K562 (cell line): ENCODE measurements around the gene ROBO1.

Source experiments
- CTCF ChIP-seq, 3 experiments: IDR thresholded peaks in 2 of 3; conservative IDR thresholded peaks in 1 of 3; 2 replicates each; pipeline ENCODE4 v1.5.1; 2011 to 2012; ENCODE audit warnings: low read length in 3 of 3, mild to moderate bottlenecking in 3 of 3, control low read depth in 2 of 3, improper control_type of control experiment in 1 of 3, inconsistent platforms in 1 of 3, low read depth in 1 of 3, mixed read lengths in 1 of 3, moderate library complexity in 1 of 3; ENCODE audit not compliant: insufficient read depth in 2 of 3
- E2F1 ChIP-seq: sonication (generic); formaldehyde crosslinking; IDR thresholded peaks from 2 replicates; pipeline ENCODE4 v1.8.1; 2023; ENCODE audit warnings: mild to moderate bottlenecking, missing genetic modification reagents, moderate library complexity
- IFI16 ChIP-seq: fragments of 250-450 bp; sonication (Bioruptor Pico); IDR thresholded peaks from 2 replicates; pipeline ENCODE4 v2.1.2; 2022; ENCODE audit warnings: mild to moderate bottlenecking, inconsistent platforms
- KLF10 ChIP-seq: fragments of 250-450 bp; sonication (Bioruptor Pico); IDR thresholded peaks from 2 replicates; pipeline ENCODE4 v1.6.1; 2021; ENCODE audit warnings: matching md5 sums
- PCBP1 ChIP-seq: fragments of 200-400 bp; formaldehyde crosslinking; IDR thresholded peaks from 2 replicates; pipeline ENCODE4 v1.6.1; 2018; ENCODE audit warnings: mild to moderate bottlenecking, low read depth, low read length; ENCODE audit not compliant: poor library complexity, severe bottlenecking
- POLR2A ChIP-seq: fragments of 450-650 bp; conservative IDR thresholded peaks from 2 replicates; pipeline ENCODE4 v1.6.1; 2016
- SIN3B ChIP-seq: fragments of 450-650 bp; IDR thresholded peaks from 2 replicates; pipeline ENCODE4 v1.6.1; 2017; ENCODE audit warnings: low read depth, mild to moderate bottlenecking, moderate library complexity
- SREBF2 ChIP-seq: sonication (generic); formaldehyde crosslinking; IDR thresholded peaks from 2 replicates; pipeline ENCODE4 v1.4.0; 2020; ENCODE audit warnings: mild to moderate bottlenecking, missing genetic modification reagents
- STAG1 ChIP-seq: sonication (generic); formaldehyde crosslinking; IDR thresholded peaks from 2 replicates; pipeline ENCODE4 v1.5.0; 2020; ENCODE audit warnings: missing genetic modification reagents, borderline replicate concordance
- TAF1 ChIP-seq: IDR thresholded peaks from 2 replicates; pipeline ENCODE4 v1.6.1; 2011; ENCODE audit warnings: mild to moderate bottlenecking, low read length, moderate library complexity; ENCODE audit not compliant: insufficient read depth, control insufficient read depth, severe bottlenecking; ENCODE audit errors: extremely low read depth
- ZBTB33 ChIP-seq: sonication (generic); formaldehyde crosslinking; IDR thresholded peaks from 2 replicates; pipeline ENCODE4 v1.8.1; 2023; ENCODE audit warnings: mild to moderate bottlenecking, missing genetic modification reagents
- ZNF384 ChIP-seq: IDR thresholded peaks from 2 replicates; pipeline ENCODE4 v1.6.1; 2012; ENCODE audit warnings: low read depth, low read length, improper control_type of control experiment
- ZNF696 ChIP-seq: fragments of 250-450 bp; sonication (Bioruptor Pico); conservative IDR thresholded peaks from 2 replicates; pipeline ENCODE4 v1.4.0; 2020; ENCODE audit warnings: mild to moderate bottlenecking, moderate library complexity

- no peak for TF ChIP-seq ZNF384
- no peak for TF ChIP-seq IFI16 (CRISPR knock-in tag)
- TF ChIP-seq ZBTB33 (CRISPR knock-in tag) = no peak
- no peak for TF ChIP-seq E2F1 (CRISPR knock-in tag)
- no peak for TF ChIP-seq TAF1
- no peak for TF ChIP-seq CTCF (IDR thresholded peaks at IDR 0.05 in 2 of 3, conservative IDR thresholded peaks at IDR 0.05 in 1 of 3; ENCODE audit: insufficient read depth in 2 of 3, low read depth in 1 of 3, low read length in 3 of 3)
- TF ChIP-seq POLR2A = no peak
- no peak for TF ChIP-seq KLF10 (CRISPR knock-in tag)
- no peak for TF ChIP-seq ZNF696
- TF ChIP-seq STAG1 (CRISPR knock-in tag) = no peak
- TF ChIP-seq SIN3B = no peak
- TF ChIP-seq SREBF2 = no peak
- no peak for TF ChIP-seq PCBP1
These were observed 797.1 kb downstream of the ROBO1 start for GRCh38 chr3:78970656-78971055.
